Activated T-cell treated with anti-CD3 and anti-CD28 coated beads for 24 hours (primary cell): ENCODE data around the gene LIAS.
"Not testable (repeated sequence)": the region's sequence is repeated elsewhere in the genome, so short reads cannot be mapped to it uniquely, and the experiment has no call there.

Experiments
- DNase-seq: peaks from one replicate; pipeline ENCODE4 v3.0.0-alpha.2; 2020; ENCODE audit warnings: low read depth

Gene LIAS

DNA sequence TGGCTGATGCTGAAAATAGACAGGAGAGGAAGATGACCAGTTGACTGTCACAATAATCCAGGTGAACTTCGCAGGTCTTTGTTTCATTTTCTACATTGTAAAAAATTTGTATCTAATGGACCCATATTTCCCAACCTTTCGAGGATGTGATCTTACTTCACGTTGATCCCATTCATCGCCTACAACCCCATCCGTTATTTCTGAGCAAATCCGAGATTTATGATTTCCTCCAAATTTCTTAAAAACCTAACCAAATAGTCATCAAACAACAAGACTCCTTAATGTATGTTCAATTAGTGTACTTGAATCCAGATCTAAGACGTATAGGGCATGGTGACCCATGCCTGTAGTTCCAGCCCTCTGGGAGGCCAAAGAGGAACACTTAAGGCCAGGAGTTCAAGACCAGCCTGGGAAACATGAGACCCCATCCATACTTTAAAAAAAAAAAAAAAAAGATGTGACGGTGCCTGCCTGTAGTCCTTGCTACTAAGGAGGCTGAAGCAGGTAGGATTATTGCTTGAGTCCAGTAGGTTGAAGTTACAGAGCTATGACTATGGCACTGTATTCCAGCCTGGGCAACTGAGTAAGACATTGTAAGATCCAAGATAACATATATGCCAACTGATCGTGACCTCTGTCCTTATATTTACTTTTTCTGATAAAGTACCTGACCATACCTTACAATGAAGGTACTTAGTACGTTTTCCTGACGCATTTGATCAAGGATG lies 5.8 kb upstream of the LIAS start:
- no peak for DNase-seq

DNA sequence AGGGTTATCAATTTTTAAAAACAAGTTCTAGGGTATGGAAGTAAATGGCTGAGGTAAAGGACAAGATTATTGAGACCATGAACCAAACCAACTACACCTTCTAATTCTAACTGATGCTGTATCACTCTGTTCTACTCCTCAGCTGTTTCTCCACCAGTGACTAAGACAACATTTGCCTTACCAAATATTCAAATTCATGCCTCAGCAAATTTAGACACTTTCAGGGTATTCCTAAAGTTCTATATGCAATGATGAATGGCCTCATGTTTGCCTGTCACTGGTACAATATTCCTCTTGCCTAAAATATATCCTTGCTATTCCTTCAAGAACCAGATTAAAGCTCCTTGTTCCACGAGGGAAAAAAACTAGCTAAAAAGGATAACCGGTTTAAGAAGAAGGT lies 5.1 kb upstream of the LIAS start:
- DNase-seq = no peak

DNA sequence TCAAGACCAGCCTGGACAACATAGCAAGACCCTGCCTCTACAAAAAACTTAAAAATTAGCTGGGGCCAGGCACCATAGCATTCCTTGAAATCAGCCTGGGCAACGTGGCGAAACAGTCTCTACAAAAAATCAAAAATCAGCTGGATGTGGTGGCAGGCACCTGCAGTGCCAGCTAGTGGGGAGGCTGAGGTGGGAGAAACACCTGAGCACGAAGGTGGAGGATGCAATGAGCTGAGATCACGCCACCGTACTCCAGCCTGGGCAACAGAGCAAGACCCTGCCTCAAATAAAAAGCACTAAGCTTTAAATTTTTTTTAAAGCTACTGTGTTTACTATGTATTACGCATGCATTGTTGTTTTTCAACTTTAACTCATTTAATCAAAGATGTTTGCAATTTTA lies 3.4 kb upstream of the LIAS start:
- no peak for DNase-seq

DNA sequence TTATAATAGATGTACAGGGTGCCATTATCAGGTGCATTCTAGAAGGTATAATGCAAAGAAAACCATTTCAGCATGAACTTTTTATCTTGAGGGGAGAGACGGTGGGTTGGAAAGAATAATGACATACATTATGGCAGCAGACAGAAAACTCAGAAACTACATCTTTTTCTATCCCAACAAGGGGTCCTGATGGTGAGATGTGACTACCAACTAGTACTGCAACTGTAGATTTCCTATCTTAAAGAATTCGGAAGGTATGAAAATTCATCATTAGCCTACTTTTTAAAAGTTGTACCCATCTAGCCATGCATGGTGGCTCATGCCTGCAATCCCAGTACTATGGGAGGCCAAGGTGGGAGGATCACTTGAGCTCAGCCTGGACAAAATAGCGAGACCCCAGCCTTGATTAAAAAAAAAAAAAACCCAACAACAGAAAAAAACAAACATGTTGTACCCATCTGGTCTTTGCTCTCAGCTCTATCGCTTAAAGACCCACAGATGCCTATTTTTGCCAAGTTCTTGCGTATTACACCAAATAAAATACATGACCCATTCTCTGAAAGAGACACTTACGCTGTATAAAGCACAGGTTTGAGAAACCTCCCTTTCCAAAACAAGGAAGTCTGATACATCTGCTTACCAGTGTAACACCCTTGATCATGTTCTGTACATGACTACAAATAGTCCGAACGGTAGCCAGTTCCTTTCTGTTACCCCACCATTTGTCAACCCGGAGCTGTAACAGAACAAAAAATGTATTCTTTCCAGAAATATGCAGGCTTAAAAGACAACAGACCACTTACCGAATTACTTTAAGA lies 1.7 kb upstream of the LIAS start:
- no peak for DNase-seq

DNA sequence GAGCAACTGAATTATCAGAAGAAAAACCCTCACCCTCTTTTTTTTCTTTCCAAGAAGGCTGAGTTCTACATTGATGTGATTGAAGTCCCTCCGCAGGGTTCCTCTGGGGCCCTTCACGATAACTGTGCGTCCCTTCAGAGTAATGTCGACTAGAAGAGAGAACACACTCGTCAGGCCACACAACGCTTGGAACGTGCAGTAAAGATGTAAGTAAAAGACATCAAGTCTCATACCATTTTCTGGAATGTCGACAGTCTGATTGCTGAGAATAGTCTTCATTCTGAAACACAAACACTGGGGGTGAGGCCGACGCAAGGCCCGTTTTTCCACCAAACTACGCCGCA lies 723 bp upstream of the LIAS start:
- not testable (repeated sequence) for DNase-seq

DNA sequence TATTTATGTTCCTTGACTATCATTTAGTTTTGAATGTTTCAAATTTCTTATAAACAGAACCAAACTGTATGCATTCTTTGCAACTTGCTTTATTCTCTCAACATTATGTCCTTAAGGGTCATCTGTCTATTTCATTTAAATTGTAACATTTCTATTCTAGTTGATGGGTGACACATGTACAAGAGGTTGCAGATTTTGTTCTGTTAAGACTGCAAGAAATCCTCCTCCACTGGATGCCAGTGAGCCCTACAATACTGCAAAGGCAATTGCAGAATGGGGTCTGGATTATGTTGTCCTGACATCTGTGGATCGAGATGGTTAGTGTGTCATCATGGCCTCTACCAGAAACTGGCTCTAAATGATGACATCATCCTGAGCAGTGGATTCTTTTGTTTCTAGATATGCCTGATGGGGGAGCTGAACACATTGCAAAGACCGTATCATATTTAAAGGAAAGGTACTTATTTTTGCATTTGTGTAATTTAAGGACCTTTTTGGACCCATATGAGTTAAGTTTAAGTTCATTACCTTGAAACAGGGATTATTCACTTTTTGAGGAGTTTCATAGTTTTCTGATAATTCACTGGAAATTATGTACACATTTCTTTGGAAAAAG lies 6.1 kb downstream of the LIAS start:
- no peak for DNase-seq

DNA sequence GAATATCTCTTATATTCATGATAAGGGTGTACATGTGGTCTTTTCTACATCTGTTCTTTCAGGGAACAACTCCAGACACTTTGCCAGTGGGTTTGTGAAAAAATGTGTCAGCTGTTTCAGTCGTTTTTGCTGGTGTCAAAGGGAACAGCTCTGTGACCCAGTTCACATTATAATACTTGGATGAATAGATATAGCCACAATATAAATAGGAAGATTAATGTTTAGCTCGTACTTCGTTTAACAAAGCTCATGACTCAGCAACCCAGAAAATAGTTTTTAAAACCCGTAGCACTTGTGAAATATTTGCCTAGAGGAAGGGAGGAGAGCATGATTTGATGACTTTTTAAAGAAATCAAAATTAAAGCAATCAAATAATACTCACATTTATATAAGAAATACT lies 7.9 kb downstream of the LIAS start:
- DNase-seq = no peak

DNA sequence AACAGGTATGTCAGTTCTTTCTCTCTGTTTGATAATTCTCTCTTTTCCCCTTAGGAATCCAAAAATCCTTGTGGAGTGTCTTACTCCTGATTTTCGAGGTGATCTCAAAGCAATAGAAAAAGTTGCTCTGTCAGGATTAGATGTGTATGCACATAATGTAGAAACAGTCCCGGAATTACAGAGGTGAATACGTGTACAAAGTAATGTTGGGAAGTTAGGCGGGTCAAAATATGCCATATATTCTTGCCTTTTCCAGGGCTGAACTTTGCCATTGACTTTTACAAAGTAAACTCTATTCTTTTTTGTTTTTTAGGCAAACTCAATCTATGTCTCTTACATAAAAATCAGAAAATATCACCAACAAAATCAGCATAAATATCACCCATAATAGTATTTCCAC lies 8.6 kb downstream of the LIAS start:
- no peak for DNase-seq

DNA sequence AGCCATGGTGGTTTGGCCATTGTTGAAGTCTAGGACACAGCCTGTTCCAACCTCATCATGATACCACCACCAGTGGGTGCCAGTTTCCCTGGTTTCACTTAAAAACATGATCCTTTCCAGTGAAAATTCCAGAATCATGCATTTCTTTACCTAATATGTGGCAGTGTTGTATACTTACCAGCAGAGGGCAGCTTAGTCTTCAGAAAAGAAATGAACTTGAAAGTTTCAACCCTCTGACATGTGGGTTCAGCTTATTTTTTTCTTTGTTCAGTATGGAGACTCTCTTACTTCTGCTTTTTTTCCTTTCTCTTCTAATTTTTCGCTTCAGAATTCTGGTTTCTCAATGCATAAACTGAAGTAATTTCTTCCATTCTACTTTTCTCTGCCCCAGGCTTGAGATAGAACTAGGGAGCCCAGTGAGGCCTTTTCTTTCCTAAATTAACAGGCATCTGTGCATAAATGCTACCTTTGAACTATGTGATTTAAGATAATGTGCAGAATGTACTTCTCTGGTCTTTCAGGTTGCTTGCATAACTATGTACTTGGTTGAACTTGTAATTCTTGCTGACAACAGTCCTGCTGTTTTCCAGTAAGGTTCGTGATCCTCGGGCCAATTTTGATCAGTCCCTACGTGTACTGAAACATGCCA lies 10.7 kb downstream of the LIAS start:
- DNase-seq = no peak

DNA sequence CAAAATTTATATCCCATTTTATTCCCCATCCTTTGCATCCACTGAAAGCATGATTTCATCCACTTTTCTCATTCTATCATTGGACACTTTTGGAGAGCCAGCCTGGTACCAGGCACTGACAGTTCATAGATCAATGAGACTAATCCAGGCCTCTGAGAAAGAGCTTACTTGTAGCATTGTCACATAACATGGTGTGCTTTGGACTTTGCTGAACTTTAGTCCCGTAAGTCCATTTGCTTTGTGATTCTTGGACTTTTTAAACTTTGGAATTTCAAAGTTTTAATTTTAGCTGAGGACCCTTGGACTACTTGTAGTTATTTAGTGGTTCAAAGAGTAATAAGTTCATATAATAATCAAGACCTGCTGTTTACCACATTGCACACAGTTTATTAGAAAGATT lies 11.5 kb downstream of the LIAS start:
- DNase-seq = no peak

DNA sequence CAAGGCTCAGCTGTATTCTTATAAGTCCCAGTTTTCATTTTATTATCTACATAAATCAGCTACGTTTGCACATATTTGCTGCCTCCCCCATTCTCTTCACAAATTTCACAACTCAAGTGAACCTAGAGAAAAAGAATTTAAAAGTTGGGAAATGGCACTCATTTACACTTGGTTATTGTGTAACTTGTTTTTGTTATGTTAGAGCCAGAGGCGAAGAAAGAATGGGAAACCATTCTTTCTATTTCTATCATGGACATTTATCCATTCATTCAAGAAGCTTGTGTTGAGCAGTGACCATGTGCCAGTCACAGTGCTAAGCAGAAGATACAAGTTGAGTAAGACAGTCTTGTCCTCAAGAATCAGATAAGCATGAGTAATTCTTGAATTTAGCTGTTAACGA lies 13.5 kb downstream of the LIAS start:
- no peak for DNase-seq

DNA sequence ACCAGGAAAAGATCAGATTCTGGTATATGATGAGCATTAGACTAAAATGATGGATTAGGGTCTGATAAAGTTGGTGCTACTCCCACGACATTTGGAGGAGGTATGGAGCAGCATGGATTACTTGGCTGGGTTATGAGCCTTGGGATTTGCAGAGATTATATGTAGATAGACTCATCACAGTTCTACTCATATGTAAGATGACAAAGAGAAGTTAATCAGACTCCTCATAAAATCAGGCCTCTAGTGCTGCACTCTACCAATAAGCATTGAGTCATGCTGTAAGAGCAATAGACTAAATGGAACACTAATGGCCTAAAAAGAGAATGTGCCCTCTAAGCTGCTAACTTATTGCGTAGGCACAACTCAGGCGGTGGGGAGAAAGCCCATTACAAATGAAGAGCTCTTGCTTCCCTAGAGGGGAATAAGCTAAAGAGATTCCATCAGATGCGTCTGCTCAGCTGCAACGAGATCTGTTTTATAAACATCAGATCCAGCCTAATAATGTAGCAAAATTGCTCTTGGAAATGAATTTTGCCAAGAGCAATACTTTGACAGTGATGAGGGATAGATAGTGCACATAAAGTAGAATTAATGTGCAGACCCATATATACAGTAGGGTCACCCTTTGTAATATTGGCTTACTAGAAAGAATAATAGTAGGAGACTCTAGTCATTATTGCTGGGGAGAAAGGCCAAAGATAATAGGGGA lies 17.5 kb downstream of the LIAS start:
- no peak for DNase-seq

DNA sequence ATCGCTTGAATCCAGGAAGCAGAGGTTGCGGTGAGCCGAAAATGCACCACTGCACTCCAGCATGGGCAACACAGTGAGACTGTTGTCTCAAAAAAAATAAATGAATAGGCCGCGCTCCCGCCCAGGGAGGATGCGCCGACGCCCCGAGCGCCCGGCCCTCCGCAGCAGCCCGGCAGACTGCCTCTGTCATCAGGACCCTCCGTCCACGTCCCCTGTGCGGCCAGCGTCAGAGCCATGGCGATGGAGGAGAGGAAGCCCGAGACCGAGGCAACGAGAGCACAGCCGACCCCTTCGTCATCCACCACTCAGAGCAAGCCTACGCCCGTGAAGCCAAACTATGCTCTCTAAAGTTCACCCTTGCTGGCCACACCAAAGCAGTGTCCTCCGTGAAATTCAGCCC lies 21.4 kb downstream of the LIAS start:
- no peak for DNase-seq

DNA sequence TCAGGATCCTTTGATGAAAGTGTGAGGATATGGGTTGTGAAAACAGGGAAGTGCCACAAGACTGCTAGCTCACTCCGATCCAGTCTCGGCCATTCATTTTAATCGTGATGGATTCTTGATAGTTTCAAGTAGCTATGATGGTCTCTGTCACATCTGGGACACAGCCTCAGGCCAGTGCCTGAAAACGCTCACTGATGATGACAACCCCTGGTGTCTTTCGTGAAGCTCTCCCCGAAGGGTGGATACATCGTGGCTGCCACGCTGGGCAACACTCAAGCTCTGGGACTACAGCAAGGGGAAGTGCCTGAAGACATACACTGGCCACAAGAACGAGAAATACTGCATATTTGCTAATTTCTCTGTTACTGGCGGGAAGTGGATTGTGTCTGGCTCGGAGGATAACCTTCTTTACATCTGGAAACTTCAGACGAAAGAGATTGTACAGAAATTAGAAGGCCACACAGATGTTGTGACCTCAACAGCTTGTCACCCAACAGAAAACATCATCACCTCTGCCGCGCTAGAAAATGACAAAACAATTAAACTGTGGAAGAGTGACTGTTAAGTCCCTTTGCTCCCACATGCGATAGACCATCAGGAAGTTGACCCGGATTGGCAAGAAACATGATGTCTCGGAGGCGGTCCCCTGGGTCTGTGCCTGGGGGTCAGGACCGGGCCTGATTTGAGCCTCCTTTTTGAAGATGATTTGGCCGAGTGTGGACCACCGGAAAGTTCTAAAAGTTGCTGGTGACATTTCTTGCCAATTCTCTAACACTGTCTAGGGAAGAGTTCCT lies 22.2 kb downstream of the LIAS start:
- no peak for DNase-seq

DNA sequence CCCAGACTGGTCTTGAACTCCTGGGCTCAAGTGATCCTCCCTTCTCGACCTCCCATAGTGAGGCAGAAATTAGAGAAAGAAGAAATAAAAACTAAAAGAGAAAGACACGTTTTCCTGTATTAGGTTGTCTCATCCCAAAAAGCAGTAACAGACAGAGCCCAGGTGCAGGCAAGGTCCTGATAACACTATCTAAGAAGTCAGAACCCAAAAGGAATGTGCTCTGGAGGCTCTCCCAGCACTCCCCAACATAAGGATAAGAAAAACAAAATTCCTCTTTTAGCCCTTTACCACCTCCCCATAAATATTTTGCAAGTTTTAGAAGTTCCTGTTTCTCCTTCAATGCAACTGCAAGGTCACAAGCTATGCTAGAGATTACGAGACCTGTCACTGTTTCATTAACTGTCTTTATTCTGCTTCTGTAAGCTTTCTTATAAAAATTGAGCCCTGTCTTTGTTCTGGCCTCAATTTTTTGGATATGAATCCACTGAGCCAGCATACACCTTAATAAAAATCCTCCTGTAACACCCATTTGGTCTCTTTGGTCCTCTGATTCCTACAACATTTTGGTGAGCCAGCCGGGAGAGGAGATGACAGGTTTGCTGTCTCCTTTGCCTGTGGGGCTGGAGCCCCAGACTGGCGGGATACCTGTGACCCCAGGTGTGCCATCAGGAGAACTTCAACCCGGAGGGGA lies 25.9 kb downstream of the LIAS start:
- DNase-seq = no peak

DNA sequence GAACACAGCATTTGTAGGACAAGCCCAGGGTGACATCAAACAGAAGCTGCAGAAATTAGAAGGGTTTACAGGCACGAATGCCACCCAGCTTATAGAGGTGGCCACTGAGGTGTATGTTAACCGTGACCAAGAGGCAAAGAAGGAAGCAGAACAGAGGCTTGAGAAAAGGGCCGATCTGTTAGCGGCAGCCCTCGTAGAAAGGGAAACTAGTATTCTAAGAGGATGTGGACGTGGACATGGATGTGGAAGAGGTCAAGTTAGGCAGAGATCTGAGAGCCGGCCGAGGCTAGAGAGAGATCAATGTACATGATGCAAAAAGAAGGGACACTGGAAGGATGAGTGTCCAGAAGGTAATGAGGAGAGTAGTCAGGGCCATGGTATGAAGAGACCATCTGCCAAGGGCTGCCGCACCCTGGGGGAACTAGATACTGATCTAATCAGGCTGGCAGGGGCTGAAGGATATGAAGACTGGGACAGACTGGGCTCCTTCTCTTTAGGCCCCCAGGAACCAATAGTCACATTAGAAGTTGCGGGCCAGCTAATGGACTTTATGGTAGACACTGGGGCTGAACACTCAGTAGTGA lies 27.5 kb downstream of the LIAS start:
- no peak for DNase-seq

DNA sequence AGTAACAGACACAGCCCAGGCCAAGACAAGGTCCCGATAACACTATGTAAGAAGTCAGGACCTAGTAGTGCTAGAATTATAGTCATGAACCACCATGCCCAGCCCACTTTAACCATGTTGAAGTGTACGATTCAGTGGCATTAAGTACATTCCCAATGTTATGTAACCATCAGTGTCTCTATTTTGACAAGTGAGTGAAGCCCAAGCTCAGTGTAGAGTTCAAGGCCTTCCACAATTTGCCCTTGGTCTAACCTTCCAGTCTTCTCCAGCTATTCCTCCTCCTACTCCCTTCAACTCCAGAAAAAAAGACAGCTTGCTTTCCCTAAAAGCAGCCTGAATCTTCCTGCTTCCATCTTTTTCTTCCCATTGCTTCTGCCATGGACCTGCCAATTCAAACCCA lies 31.5 kb downstream of the LIAS start:
- no peak for DNase-seq

DNA sequence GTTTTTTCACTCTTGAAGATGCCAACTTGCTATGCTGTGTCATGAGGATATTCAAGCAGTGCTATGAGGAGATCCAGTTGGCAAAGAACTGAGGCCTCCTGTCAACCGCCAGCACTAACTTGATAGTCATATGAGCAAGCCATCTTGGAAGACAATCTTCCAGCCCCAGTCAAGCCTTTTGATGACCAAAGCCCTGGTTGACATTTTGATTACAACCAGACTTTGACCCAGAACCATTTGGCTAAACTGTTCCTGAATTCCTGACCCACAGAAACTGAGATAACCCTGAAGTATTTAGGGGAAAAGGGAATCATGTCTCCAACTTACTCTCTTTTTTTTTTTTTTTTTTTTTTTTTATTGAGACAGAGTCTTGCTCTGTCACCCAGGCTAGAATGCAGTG lies 35.5 kb downstream of the LIAS start:
- no peak for DNase-seq

DNA sequence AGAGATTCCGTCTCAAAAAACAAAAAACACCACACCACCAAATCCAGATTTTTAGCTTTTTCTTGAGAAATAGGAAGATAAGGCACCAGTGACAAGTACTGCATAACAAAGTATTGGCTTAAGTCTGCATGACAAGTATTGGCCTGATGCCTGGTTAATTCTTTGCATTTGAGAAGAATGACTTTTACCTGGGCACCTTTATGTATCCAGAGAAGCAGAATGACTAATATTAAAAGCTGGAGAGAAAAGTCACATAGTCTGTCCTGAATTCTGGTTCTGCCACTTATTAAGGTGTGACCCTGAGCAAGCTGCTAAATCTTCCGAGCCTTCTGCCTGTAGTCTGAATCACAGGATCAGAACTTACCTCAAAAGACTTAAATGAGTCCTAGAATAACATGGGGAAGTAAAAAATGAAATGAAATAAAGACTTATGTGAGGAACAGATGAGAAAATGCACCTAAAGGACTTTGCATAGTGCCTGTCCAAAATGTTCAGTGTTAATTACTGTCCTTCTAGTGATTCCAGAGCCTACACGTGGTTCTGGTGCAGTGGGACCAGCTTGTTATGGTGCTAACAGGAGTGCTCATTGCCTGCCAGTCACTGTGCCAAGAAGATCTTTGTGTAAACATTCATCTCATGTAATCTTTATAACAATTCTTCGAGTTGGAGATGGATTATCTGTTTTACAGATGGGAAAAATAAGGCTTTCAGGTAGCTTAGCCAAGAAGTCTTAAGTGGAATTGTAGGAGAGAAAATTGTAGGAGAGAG lies 36.8 kb downstream of the LIAS start:
- no peak for DNase-seq
